ENCODE data around the gene PACS1.

PACS1 gene

GRCh38 chr11:66292543-66293332, 222.7 kb downstream of the PACS1 start:
- no peak for DNase-seq

- no peak for DNase-seq
These were observed 223.3 kb downstream of the PACS1 start for GRCh38 chr11:66293352-66293751.

GRCh38 chr11:66293777-66294625, 223.9 kb downstream of the PACS1 start:
- no peak for DNase-seq

All from CD4-positive, alpha-beta T cell treated with Interleukin-1 beta for 1 hour (primary cell).